HG02852 (cell line): ENCODE measurements around the gene CIBAR2.
"Not testable (repeated sequence)": the region's sequence is repeated elsewhere in the genome, so short reads cannot be mapped to it uniquely, and the experiment has no call there.

Experiments used
- ATAC-seq: cut with Tn5 transposase; IDR thresholded peaks from one replicate; pipeline ENCODE4 v1.9.1; 2021; ENCODE audit warnings: mild to moderate bottlenecking, moderate library complexity; ENCODE audit not compliant: unreplicated experiment

CIBAR2 gene

DNA sequence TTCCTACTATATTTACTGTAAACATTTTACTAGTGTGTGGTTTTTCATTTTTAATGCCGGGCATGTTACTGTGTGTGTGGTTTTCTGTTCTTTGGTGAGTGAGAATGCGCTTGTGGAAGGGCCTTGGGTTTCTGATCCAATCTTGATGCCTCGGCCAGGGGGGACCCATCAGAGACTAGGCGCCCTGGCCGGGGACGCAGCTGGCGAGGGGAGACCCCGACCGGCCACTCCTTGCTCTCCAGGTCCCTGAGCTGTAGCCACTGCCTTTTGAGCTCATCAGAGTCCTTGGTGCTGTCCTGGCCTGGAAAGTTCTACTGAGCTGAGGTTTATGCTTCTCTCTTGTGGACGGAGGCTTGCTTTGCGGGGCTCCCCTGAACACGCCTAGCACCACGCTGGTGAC lies 47.2 kb downstream of the CIBAR2 start:
- ATAC-seq, result no peak

DNA sequence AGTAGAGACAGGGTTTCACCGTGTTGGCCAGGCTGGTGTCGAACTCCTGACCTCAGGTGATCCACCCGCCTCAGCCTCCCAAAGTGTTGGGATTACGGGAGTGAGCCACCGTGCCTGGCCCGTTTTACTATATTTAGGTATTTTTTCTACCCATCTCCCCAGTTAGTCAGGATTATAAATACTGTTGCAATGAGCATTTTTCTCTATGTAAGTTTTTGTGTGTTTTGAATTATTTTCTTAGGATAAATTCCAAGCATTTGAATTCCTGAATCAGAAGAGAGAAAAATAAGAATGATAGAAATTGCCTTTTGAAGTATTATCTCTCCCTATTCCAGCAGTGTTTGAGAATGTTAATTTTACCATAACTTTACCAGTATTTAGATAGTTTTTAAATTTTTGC lies 48.1 kb downstream of the CIBAR2 start:
- ATAC-seq, result no peak

DNA sequence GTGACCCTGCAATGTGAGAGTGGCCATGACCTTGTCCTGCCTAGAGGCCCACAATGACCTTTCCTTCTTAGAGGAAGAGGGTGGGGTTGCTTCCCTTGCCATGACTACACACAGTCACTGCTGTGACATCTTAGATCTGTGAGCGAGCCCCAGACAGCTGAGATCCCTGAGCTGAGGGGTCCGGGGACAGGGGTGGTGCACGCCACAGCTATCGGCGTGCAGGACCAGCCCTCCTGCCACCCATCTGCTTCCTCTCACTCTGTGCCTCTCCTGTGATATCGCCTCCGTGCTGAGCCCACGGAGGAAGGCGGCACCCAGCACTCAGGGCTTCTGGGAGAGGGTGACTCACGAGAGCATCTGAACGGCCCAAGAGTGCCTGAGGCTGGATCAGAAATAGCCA lies 49.4 kb downstream of the CIBAR2 start:
- ATAC-seq, result no peak

DNA sequence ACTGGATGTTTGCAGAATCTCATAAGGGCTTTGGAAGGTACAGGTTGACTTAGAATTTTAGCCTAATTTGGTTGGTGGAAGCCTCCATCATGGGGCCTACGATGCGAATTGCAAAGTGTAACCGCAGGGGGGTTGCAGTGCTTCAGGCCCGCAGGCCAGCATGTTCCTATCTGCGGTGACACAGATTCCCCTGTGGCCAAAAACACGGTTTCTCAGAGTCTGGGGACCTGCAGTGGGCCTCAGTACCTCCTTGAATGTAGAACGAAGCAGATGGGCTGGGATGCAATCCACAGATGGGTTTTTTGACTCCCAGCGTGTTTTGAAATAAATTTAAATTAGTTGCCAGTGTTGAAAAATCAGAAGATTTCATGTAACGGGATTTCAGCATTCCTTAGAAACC lies 49.9 kb downstream of the CIBAR2 start:
- ATAC-seq, result no peak

DNA sequence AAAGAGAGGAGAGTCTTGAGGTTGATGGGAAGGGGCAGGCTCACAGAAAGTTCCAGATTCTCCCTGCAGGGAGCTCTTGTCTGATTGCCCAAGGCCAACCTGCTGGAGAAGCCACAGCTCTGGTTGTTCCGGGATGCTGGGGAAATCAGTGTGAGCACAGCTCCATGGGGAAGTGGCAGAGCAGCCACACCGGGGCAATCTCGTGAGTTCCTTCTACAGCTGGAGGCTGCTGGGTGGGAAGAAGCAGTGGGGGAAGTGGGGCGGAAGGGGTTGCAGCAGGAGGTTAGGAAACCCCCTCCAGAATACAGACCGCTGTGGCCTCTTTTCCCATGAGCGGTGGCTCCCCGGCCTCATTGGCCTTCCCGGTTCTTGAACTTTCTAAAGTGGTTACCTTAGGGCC lies 50.7 kb downstream of the CIBAR2 start:
- ATAC-seq, result no peak

DNA sequence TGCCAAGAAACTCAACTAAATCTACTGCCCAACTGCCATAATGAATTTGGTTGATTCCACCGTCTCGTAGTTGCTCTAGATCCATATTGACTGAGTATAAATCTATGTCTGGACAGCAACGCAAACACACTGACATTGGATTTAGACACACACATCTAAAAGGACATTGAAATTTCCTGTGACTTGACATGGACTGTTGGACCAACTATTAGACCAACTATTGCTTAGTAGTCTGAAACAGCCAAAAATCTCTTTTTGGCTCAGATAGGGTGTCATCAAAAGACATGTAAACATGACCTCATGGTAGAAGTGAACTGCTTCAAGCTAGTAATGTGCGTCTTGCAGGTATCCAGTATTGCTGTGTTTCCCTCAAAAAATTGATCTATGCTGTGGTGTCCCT lies 53.4 kb downstream of the CIBAR2 start:
- ATAC-seq, result no peak

DNA sequence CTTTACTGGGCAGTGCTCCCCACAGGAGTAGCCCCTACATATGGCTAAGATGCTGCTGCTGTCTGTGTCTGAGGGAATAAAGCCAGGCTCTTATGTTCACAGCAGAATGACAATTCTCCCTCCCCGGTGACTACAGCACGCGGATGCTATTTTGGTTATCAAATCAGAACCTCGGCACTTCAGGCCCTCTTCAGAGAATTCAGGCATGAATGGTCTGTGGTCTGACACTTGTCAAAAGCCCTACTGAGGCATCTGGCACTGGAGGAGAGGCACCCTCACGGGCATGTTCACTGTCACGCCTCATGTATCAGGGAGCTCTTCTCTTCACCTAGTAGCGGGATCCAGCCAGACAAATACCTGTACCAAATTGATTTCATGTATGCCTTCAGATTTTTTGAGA lies 54.3 kb downstream of the CIBAR2 start:
- ATAC-seq, result no peak

DNA sequence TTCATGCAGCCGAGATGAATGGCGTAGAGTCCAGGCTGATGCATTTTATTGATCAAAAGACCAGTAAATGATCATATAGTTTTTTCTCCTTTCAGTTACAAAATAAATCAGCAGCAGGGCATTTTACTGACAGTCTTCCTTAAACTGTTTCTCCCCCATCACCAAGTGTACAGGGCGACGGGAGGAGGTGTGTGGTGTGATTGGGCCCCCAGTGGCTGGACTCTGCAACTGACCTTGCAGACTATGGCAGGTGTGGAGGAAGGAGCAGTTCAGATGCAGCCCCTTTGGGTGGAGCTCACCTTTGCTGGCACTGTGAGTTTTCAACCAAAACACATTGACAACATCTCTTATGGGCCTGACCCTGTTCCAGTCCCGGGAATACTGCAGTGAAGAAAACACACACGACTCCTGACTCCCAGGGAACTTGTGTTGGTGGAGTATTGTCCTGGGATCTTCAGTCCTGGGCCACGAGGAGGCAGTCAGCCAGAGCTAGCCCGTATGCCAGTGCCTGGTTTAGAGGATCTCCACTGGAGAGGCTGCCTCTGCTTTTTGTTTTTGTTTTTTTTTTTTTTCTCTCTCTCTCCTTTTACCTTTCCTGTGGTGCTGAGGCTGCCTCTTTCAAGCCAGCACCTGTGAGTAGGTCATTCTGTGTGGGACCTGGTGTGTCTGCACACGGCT lies 54.9 kb downstream of the CIBAR2 start:
- ATAC-seq, result no peak

DNA sequence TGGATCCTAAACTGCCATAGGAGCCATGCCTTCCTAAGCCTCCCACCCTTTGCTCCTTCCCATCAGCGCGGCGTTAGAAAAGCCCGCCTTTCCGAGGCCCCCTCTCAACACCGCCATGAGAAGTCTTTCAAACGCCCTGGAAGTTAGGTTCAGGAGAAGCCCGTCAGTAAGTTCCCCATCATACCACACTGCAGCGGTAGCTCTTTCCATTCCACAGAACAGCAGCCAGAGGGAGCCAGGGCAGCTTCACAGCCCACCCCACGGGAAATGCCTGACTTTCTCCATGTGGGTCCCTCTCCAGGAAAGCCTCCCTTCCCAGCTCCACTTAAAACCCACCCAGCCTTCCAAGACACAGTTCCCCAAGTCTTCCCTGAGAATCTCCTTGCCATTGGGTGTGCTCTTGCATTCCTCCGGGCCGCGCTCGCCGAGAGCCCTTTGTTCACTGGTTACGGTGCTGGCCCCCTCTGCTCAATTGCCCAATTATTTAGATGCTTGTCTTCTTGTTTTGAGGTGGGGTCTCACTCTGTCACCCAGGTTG lies 56.0 kb downstream of the CIBAR2 start:
- no peak for ATAC-seq

DNA sequence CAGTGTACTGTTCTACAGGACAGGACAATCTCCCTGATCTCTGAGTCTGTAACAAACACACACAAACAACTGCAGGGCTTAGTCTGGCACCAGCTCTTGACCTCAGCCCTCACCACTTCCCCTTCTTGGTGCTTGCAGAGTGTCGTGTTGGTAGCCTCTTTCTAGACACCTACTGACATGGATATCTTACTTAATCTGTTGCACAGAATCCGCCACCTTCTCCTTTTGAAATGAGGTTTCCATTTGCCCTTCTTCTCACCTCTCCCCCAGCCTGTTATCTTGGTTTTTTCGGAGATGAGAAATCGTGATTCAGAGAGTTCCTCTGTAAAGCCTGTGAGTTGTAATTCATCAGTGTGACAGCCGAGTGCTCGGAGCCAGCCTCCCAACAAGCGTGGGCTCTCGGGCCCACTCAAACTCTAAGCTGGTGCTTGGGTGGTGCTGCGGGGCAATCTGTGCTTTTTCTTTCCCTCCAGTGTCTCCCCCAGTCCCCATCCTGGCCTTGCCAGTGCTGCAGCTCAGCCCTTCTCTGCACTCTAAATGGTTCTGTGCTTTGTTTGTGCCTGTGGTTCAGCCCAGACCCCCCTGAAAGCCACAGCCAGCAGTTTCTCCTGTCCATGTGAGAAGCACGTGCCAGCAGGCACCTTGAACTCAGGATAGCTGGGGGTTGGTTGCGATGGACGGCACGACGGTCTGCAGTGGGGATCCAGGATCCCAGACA lies 56.6 kb downstream of the CIBAR2 start:
- peak; percentile 80 for ATAC-seq

DNA sequence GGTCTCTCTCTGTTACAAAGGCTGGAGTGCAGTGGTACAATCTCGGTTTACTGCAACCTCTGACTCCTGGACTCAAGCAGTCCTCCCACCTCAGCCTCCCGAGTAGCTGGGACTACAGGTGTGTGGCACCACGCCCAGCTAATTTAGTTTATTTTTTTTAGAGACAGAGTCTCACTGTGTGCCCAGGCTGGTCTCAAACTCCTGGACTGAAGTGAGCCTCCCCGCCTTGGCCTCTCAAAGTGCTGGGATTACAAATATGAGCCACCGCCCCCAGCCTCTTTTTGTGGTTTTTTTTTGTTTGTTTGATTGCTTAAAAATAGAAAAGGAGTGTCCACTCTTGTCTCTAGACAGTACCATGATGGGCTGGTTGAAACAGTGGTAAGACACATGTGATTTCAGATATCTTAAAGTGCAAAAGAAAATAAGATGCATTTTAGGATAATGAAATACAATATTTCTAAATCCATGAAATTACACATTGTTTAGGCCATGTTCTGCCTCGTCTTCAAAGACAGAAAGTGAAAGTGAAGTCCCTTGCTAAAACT lies 57.3 kb downstream of the CIBAR2 start:
- no peak for ATAC-seq

DNA sequence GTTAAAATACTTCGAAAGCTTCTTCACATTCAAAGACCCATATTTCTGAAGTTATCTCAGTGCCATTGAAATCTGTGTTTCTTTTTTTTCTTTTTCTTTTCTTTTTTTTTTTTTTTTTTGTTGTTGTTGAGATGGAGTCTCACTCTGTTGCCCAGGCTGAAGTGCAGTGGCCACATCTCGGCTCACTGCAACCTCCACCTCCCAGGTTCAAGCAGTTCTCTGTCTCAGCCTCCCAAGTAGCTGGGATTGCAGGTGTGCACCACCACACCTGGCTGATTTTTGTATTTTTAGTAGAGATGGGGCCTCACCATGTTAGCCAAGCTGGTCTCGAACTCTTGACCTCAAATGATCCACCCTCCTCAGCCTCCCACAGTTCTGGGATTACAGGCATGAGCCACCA lies 58.0 kb downstream of the CIBAR2 start:
- ATAC-seq, result not testable (repeated sequence)

DNA sequence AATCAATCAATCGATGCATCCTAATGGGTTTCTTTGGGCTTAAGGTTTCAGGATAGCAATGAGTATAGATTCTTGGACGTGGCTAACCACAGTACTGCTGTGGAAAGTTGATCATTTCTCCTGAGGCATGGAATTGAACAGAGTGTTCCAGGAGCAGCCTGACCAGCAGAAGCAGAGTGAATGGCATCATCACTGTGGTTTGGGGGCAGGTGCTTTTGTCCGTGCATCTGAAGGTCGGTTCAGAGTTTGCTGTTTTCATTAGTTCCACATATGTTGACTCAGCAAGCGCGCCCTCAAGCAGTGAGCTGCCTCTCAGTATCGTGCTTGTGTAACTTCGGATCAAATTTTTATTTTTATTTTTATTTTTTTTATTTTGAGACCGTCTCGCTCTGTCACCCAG lies 59.7 kb downstream of the CIBAR2 start:
- ATAC-seq, result no peak

DNA sequence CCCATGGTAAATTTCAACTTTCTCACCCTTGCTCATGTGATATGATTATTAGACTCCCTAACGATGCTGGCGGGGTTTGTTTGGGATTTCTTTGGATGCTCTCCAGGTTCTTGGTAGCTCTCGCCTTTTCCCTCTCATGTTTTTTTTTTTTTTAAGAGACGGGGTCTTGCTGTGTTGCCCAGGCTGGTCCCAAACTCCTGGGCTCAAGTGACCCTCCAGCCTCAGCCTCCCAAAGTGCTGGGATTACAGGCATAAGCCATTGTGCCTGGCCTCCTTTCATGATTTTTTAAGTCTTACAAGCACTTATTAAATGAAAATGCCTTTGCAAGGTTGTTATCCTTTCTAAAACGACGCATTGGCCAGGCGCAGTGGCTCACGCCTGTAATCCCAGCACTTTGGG lies 60.6 kb downstream of the CIBAR2 start:
- no peak for ATAC-seq

DNA sequence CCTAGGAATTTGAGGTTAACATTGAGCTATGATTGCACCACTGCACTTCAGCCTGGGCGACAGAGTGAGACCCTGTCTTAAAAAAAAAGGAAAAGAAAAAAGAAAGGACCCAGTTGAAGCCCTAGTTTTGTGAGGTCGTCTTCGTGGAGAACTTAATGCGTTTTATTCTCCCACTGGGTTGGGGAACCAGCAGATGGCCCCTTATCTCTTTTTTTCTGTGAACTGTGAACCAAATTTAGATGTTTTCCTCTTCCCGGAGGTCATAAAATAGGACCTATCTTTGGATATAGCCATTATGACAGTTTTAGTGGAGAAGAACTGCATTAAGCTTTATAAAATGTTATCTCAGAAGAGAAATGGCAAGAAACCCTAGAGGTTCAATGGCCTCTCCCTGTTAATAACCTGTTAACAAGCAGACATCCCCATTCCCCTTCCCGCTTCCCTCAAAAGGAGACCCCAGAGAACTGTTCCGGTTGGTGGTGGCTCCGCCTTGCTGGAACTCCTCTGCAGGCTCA lies 61.1 kb downstream of the CIBAR2 start:
- ATAC-seq, result no peak

DNA sequence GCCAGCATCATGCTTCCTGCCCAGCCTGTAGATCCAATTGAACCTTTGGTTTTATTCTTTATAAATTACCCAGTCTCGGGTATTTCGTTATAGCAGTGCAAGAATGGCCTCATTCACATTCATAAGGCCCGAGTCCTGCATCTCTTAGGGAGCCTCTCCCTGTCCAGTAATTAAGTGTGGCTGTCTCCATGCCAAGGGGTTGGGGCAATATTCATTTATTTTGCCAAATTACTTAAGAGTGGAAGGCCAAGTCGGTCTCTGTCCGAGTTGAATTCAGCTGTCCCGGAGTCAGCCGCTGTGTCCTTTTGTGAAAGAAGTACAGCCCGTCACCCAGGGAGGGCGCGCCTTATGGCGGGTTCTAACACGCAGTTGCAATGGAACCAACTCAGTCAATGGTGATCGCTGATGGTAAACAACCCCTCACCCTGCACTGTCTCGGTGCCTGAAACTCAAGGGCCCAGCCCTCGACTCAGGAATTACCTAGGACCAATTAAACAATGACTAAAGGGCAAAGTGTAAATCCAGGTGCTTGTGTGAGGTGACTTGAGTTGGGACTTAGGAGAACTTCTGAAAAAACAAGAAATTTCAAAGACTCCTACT lies 62.5 kb downstream of the CIBAR2 start:
- ATAC-seq, result no peak

DNA sequence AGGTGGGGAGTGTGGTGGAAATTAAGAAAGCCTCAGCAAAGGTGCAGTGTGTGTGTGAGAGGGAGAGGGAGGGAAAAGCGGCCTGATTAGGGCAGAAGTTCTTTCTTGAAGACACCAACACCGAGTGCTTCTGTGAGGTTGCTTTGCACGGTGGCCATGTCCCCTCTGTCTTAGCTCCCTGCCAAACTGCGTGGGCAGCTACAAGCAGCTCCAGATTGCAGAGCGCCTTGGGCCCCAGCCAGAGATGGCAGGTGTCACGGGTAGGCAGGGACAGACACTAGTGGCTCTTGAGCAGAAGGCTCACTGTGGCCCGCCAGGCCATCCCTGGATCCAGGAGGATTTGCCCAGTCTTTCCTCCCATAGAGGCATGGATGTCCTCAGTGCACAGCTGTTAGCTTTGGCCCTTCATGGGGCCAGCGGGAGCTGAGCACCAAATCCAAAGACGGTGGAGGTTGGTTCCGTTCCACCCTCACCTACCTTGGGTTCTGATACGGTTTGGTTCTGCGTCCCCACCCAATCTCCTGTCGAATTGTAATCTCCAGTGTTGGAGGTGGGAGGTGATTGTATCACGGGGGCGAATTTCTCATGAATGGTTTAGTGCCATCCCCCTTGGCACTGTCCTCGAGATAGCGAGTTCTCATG lies 63.2 kb downstream of the CIBAR2 start:
- ATAC-seq, result no peak
